ENCODE results near the gene GLB1L. TPM values are rescaled to one million over a fixed set of nuclear protein-coding genes. Genes with fewer than 3 reads are reported as not detected.
"Not testable (repeated sequence)": the region's sequence is repeated elsewhere in the genome, so short reads cannot be mapped to it uniquely, and the experiment has no call there.

The GLB1L gene
- 2.6 TPM for polyA plus RNA-seq (2012; ENCODE audit: insufficient read depth, insufficient read length)

DNA sequence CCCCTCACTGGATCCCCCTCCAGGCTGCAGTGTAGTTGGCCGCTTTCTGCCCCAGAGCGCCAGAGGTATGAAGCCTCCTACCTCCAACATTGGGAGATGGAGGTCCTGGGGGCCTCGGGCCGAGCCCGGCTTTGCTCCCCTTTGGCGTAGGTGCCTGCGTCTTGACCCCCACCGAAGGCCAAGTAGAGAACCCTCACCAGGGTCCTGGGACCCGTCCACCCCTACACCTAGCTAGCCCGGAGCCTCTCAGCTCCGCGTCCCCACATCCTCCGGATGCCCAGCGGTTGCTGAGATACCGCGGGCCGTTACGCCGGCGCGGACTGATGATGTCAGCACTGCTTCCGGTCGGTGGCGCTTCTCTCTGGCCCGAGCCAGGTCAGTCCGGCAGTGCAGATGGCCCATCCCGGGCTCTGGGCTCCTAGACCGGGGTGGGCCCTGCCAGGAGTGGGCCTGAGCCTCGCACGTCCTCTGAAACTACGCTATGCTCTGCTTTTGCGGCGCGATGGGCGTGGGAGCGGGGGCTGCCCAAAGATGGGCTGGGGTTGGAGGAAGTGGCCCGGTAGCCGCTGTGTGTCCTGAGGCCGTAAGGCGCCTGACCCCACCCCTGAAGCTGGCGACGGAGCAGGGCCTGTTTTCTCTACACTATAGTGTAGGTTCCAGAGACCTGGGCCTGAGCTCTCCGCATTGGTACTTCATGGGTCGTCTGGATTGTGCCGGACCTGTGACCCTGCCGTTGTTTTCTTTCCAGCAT is at the start of gene GLB1L, which contains the start of gene STK16:
TSS of gene GLB1L (minus strand) at position 297 of the 751 bp plus-strand sequence. CDS start 1,871 bp downstream, outside the sequence.
TSS of gene STK16 (plus strand) at position 332 of the 751 bp plus-strand sequence. CDS start 521 bp downstream, outside the sequence.
- DNase-seq (ENCODE audit: low read depth, low spot score) = peak; percentile 86
- H3K4me3 ChIP-seq (ENCODE audit: low read length) = peak within 1 kb of the TSS; percentile 89

DNA sequence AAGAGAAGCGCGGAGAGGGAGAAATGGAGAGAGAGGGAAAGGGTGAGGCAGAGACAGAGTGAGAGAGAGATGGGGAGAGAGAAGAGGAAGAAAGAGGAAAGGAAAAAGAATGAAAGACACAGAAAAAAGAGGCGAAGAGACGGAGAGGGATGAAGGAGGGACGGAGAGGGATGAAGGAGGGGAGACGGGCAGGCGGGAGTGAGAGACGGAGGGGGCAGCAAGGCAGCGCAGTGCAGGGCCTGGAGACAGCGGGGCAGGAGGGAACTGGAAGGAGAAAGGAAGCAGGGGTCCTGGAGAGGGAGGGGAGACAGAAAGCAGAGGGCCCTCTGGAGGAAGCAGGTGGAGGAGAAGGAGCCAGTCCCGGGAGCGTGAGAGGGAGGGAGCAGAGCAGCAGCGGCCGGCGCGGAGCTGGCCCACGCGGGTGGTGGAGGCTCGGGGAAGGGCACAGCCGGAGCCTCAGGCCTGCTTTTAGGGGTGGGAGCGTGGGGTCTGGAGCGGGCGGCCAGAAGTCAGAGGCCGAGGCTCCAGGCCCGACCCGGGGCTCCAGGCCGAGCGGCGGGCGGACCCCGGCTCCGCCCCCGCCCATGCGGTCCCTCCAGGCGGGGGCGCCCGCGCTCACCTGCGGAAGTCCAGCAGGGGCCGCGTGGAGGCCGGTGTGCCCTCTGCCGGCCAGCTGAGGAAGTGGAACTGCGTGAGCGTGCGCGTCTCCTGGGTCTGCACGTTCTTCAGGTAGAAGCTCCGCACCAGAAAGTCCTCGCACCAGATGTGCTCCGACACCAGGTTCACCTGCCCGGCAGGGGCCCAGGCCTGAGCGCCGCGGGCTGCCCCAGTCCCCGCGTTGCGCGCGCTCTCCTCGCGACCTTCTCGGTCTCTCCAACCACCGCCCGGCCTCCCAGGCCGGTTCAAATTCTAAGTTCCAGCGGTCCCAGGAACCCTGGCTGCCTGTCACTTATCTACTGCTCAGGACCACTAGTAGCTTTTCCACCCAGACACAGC is 49.4 kb upstream of the GLB1L start:
- DNase-seq (ENCODE audit: low read depth, low spot score) = peak; percentile 78
- peak overlapping the region; percentile 52 for H3K4me3 ChIP-seq (ENCODE audit: low read length)

DNA sequence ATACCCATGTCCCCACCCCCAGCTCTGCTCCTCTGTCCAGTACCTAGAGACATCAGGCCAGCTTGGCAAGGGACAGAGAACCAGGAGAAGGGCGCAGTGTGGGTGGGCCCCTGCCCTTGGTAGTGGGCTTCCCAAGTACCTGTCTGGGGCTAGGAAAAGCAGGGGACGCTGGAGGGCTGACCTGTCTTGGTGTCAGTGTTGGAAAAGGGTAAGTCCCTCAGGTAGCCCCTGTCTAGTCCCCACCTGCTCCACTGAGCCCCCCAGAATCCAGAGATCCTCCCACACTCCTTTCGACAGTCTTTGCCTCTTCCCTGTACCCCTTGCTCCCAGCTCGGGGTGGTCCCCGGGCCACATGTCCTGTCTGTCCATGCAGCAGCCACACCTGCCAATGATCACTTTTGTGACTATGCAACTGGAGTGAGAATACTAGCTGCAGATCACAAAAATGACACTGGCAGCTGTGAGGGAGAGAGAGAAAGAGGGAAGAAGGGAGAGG is 48.5 kb upstream of the GLB1L start:
- DNase-seq (ENCODE audit: low read depth, low spot score) = no peak
- H3K4me3 ChIP-seq (ENCODE audit: low read length) = no peak overlapping the region

DNA sequence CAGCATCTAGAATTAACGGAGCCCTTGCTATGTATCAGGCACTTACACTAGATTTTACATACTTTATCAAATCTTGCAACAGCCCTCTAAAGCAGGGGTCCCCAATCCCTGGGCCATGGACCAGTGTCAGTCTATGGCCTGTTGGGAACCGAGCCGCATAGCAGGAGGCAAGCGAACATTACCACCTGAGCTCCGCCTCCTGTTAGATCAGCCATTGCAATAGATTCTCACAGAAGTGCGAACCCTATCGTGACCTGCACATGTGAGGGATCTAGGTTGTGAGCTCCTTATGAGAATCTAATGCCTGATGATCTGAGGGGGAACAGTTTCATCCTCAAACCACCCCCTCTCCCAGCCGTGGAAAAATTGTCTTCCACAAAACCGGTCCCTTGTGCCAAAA is 47.4 kb upstream of the GLB1L start:
- no peak for DNase-seq (ENCODE audit: low read depth, low spot score)
- H3K4me3 ChIP-seq (ENCODE audit: low read length) = no peak overlapping the region

DNA sequence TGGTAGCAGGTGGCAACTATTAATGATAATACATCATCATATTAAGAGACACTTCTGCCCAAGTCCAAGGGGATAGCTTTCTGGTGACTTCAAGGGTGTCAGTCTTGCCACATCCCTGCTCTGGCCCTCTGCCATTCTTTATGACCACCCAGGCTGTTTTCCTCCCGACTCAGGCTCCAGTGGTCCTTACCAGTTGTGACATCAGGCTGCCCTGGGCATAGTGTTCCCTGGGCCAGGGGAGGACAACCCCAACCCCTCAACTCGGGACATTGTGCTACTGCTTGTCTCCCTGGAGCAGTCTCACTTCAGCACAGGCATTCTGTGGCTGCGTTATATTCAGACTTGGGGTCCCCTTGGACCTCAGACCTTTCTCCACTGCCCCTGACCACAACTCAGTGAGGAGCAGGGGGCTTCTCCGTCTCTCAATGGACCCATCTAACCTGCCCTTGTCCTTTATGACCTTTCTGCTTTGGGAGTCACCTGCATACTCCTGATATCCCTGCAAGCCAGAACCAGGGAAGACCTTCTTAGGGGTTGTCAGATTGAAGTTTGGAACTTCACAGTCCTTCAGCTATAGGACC is 46.8 kb upstream of the GLB1L start:
- DNase-seq (ENCODE audit: low read depth, low spot score) = no peak
- H3K4me3 ChIP-seq (ENCODE audit: low read length) = no peak overlapping the region

DNA sequence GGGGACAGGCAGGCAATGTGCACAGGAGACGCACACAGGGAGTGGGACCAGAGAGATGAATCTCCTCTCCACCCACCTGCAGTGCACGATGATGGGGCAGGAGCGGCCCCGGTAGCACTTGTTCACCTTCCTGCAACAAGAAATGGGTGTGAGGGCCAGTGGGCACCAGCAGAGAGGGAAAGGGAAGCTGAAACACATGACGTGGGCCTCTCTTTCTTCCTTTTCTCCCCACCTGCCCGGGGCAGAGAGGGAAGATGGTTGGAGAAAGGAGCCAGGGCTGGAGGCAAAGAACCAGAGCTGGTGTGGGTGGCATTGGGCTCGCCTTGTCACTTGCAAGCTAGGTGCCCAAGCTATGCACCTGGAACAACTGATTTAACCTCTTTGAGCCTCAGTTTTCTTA is 46.1 kb upstream of the GLB1L start:
- no peak overlapping the region for H3K4me3 ChIP-seq (ENCODE audit: low read length)
- no peak for DNase-seq (ENCODE audit: low read depth, low spot score)

DNA sequence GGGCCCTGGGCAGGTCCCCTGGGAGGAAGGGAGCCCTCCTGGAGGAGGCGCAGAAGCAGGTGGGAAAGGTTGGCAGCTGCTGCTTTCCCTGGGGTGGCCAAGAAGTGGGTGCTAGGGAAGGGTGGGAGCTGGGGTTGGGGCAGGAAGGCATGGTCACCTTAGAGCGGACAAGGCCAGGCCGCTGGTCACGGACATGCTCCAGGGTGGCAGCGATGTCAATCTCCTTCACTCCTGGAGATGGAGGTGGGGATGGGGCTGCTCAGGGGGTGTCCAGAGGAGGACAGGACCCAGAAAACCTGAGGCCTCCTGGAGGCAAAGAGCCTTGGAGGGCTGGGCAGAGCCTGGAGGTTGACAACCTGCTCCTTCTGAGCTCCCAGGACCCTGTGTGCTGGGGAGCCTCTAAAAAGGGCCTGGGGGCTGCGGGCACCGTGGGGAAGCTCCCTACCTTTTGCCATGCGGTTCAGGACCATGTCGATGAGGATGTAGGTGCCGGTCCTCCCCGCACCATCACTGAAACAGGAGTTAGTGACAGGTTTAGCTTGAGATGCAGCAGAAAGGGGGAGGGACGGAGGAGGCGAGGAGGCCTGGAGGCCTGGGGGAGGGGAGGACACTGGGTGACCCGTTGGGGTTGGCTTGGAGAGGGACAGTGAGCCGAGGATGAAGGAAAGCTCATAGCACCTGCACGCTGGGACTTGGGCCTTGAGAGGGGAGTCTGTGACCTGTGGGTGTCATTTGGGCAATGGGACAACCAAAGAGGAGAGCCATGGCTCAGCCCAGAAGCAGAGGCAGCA is 45.3 kb upstream of the GLB1L start:
- no peak for DNase-seq (ENCODE audit: low read depth, low spot score)
- H3K4me3 ChIP-seq (ENCODE audit: low read length) = no peak overlapping the region

DNA sequence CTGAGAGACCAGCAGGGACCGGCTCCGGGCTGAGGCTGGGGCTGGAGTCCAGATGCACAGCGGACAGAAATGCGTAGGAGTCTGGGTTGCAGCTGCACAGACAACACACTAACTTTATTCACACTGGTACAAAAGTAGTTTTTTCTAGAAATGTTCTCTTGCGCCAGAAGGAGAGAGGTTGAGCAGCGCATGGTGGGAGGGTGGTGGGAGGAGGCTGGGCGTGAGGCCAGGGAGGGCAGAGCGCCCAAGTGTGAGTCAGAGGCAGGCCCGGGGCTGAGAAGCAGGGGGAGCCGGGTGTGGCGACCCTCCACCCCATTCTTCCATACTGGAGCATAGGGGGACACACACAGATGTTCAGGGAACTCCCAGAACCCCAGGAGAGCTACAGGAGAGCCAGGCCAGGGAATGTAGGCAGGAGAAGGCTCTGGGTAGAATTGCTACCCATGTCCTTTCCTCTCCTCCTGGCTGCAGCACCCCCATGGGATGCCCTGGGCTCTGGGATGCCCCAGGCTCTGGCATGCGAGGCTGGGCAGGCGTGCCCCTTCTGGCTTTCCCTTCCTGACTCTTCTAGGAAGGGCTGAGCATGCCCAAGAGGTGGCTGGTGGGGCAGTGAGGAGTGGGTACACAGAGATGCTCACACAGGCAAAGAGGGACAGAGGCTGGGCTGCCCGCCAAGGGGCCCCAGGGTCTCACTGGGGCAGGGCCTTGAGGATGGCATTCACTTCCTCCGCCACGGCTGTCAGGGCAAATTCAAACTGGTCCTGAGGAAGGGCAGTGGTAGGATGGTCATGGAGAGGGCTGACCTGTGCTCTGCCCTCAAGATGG is 44.5 kb upstream of the GLB1L start:
- no peak overlapping the region for H3K4me3 ChIP-seq (ENCODE audit: low read length)
- DNase-seq (ENCODE audit: low read depth, low spot score) = no peak

DNA sequence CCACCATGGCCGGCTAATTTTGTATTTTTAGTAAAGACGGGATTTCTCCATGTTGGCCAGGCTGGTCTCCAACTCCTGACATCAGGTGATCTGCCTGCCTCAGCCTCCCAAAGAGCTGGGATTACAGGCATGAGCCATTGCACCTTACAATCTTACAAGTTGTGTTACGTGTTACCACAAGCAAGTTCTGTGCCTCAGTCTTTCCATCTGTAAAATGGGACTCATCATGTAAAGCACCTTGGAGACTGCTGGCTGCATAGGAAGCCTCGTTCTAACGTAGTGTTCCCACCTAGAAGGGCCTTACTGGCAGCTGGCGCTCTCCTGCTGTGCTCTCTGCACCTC is 43.9 kb upstream of the GLB1L start:
- DNase-seq (ENCODE audit: low read depth, low spot score) = no peak
- H3K4me3 ChIP-seq (ENCODE audit: low read length) = no peak overlapping the region

DNA sequence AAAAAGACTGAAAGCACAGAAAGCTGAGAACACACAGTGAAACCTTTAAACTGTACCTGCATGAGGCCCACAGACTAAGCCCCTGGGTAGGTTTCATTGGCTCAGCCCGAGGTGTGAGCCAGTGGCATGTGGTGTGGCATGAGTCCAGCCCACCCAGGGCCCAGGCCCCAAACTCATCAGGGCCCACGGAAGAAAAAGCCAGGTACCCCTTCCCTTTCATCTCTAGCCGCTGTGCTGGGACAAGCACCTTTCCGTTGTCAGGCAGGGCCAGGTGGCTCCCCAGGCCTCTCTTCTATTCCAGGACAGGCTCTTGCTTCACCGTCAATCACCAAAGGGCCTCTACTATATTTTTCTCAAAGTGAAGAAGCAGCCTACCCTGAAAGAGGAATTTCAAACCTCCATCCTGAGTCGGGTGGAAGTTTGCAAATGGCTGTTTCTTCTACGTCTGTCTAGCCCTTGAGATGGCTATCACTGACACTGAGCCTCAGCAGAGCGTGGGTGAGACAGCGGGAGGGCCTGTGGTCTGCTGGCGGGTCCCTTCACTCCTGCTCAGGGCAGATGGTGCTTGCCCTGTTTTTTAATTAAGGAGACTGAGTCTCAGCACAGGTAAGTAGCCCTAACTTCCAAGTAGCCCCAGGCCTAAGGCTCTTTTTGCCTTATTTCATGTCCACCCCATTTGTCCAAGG is 42.5 kb upstream of the GLB1L start:
- DNase-seq (ENCODE audit: low read depth, low spot score) = no peak
- H3K4me3 ChIP-seq (ENCODE audit: low read length) = no peak overlapping the region

DNA sequence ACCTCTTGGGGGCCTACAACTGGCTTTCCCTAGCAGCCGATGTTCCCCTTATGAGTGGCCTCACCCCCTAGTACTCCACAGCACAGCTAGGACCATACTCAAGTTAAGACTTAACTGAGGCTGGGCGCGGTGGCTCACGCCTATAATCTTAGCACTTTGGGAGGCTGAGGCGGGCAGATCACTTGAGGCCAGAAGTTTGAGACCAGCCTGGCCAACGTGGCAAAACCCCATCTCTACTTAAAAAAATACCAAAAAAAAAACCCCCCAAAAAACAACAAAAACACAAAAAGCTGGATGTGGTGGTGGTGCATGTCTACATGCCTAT is 41.8 kb upstream of the GLB1L start:
- DNase-seq (ENCODE audit: low read depth, low spot score); H3K4me3 ChIP-seq (ENCODE audit: low read length): not testable (repeated sequence)

DNA sequence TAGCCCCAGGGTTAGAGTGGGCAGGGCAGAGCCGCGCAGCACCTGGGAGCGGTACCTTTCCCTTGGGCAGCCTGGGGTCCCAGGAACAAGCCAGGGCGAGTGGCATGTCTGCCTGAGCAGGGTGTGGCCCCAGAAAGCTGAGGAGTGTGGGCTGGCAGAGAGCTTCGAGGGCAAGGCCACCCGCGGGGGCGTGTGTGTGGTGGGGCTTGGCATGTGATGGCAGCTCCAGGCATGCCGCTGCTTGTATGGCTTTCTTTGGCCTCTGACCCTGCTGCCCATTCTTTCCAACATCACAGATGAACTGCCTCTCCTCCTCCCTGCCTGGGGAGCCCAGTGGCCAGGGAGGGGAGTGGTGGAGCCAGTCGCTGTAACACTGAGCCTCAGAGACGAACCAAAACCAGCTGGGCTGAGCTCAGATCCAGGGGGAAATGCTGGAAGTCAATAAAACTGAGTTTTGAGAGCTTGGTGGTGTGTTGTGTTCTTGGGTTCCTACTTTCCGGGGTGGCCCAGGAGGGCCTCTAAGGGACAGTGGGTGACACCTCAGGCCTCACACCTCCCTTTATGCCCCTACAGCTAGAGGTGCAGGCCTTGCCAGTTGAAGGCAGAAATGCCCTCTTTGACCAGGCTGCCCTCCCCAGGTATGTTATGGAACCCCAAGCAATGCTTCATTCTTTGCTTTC is 41.3 kb upstream of the GLB1L start:
- DNase-seq (ENCODE audit: low read depth, low spot score) = no peak
- H3K4me3 ChIP-seq (ENCODE audit: low read length) = no peak overlapping the region

DNA sequence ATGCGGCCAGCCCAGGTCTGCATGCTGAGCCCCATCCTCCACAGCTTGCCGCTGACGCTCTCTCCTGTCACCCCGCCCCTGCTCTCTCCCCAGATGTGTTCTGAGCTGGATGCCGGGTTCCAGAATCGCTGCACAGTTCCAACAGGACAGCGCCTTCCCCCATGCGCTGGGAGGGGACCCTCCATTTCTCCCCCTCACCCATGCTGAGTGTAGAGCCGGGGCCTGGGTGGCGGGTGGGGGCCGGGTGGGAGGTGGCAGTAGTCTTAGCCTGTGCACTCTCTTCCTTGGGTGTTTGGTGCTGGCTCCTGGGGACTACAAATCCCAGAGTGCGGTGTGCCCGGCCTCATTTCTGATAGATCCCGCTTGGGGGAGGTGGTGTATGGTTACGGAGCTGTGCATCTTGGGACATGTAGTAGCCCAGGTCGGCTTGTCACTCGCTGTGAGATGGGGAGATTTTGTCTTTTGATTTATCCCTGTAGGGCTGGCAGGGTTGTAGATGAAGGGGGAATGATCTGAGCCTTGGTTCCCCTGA is 40.7 kb upstream of the GLB1L start:
- DNase-seq (ENCODE audit: low read depth, low spot score) = no peak
- no peak overlapping the region for H3K4me3 ChIP-seq (ENCODE audit: low read length)

DNA sequence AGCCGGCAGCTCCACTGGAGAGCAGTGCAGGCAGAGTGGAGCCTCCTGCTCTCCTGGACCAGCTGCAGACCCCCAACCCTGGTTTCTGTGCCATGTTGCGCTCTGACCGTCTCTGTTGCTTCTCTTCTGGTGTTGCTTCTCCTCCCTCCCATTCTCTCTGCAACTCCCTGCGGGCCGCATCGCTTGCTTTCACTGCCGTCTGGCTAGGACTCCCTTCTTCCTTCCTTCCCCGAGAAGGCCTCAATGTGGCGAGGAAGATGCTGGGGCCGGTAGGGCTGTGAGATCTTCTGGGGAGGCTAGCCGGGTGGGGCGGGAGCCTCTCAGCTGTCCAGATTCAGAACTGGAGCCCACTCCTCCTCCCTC is 40.1 kb upstream of the GLB1L start:
- no peak overlapping the region for H3K4me3 ChIP-seq (ENCODE audit: low read length)
- no peak for DNase-seq (ENCODE audit: low read depth, low spot score)

DNA sequence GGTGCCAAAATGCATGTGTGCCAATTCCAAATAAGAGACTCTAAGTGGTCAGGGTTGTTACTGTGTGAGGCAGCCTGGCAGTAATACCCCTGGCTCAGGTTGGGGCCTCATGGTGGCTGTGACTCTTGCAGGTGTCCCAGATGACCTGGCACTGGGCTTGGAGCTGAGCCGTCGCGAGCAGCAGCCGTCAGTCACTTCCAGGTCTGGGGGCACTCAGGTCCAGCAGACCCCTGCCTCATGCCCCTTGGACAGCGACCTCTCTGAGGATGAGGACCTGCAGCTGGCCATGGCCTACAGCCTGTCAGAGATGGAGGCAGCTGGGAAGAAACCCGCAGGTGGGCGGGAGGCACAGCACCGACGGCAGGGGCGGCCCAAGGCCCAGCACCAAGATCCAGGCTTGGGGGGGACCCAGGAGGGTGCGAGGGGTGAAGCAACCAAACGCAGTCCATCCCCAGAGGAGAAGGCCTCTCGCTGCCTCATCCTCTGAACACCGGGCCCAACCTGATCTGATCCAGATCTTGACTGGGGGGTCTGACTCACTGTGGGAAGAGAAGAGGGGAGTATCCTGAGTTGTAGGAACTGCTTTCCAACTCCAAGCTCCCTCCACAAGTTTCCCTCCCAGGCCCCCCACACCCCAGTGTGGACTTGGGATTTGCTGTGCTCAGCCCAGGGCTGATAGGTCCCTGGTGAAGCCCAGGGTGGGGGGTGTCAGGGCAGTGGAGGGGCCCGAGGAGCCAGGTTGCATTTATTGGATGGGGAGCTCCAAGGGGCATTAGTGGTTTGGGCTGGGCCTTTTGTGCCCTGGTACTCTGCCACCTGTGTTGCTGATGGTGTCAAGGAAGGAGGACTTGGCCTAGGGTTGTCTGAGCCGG is 39.5 kb upstream of the GLB1L start:
- H3K4me3 ChIP-seq (ENCODE audit: low read length) = no peak overlapping the region
- DNase-seq (ENCODE audit: low read depth, low spot score) = no peak
